H1 (cell line): ENCODE measurements around the gene ENPP3. TPM values are rescaled to one million over a fixed set of nuclear protein-coding genes. Genes with fewer than 3 reads are reported as not detected.

ENCODE experiments used
- CTCF ChIA-PET: fragments of 300-600 bp; sonication (Branson Sonifier 250); formaldehyde crosslinking; loops from one replicate; lab custom pipeline; 2021; ENCODE audit not compliant: partially characterized antibody; lab: Charles Lee
- POLR2A ChIA-PET: fragments of 300-600 bp; sonication (Branson Sonifier 250); formaldehyde crosslinking; loops from one replicate; lab custom pipeline; 2021; ENCODE audit warnings: inconsistent platforms; ENCODE audit not compliant: partially characterized antibody; lab: Charles Lee
- DNase-seq, 2 experiments: peaks; one replicate each; pipeline versions ENCODE4 v3.0.0 to v3.0.0-alpha.2; 2010 to 2022; ENCODE audit warnings: low spot score in 2 of 2, low read depth in 1 of 2, mixed read lengths in 1 of 2
- FAIRE-seq: peaks from 2 replicates; lab custom pipeline; 2011; peaks lifted over from hg19 to GRCh38; lab: Jason Lieb, UNC
- H2AFZ ChIP-seq: 2 replicates; pipeline ENCODE4 v1.8.1; 2012; ENCODE audit warnings: low read length, inconsistent platforms
- H2AK5ac ChIP-seq: 2 replicates; pipeline ENCODE4 v1.6.1; 2013; ENCODE audit warnings: low read depth, low read length
- H2BK120ac ChIP-seq: replicated peaks from 2 replicates; pipeline ENCODE3; 2013; ENCODE audit warnings: low read depth, low read length, inconsistent platforms
- H2BK12ac ChIP-seq: 2 replicates; pipeline ENCODE4 v1.6.1; 2013; ENCODE audit warnings: low read depth, low read length
- H2BK15ac ChIP-seq: 2 replicates; pipeline ENCODE4 v1.6.1; 2013; ENCODE audit warnings: low read length
- H2BK20ac ChIP-seq: 2 replicates; pipeline ENCODE4 v1.6.1; 2013; ENCODE audit warnings: low read length
- H2BK5ac ChIP-seq: 2 replicates; pipeline ENCODE4 v1.6.1; 2013; ENCODE audit warnings: low read depth, low read length
- H3K14ac ChIP-seq: 2 replicates; pipeline ENCODE4 v1.6.1; 2013; ENCODE audit warnings: inconsistent platforms; ENCODE audit not compliant: insufficient read length
- H3K18ac ChIP-seq: 2 replicates; pipeline ENCODE4 v1.6.1; 2013; ENCODE audit warnings: low read length; ENCODE audit errors: extremely low read depth
- H3K23ac ChIP-seq: 2 replicates; pipeline ENCODE4 v1.6.1; 2013; ENCODE audit warnings: inconsistent platforms; ENCODE audit not compliant: insufficient read length
- H3K23me2 ChIP-seq: 2 replicates; pipeline ENCODE4 v1.6.1; 2013; ENCODE audit warnings: low read depth, low read length
- H3K27ac ChIP-seq: 2 replicates; pipeline ENCODE4 v1.6.1; 2011; ENCODE audit warnings: low read depth, low read length, inconsistent platforms
- H3K27me3 ChIP-seq, 4 experiments: replicated peaks in 1 of 4; 1 replicate in 1 of 4; 2 replicates in 3 of 4; pipeline versions ENCODE4 v1.6.1 to v1.8.1; 2011 to 2013; ENCODE audit warnings: low read length in 3 of 4, mild to moderate bottlenecking in 3 of 4, inconsistent platforms in 2 of 4, mixed read lengths in 2 of 4, moderate library complexity in 1 of 4; ENCODE audit not compliant: control insufficient read depth in 3 of 4, insufficient read depth in 3 of 4; ENCODE audit errors: extremely low read depth in 1 of 4
- H3K36me3 ChIP-seq, 4 experiments: 2 replicates each; pipeline versions ENCODE4 v1.6.1 to v1.8.1; 2011 to 2013; ENCODE audit warnings: mild to moderate bottlenecking in 4 of 4, low read length in 3 of 4, moderate library complexity in 2 of 4, control low read depth in 1 of 4, inconsistent platforms in 1 of 4; ENCODE audit not compliant: insufficient read depth in 4 of 4, control insufficient read depth in 2 of 4
- H3K4ac ChIP-seq: replicated peaks from 2 replicates; pipeline ENCODE3; 2013; ENCODE audit warnings: low read length, low read depth, mixed read lengths, inconsistent platforms; ENCODE audit not compliant: insufficient read length
- H3K4me1 ChIP-seq, 4 experiments: replicated peaks in 1 of 4; 1 replicate in 1 of 4; 2 replicates in 3 of 4; pipeline versions ENCODE4 v1.6.1 to v1.8.1; 2011 to 2013; ENCODE audit warnings: low read length in 3 of 4, inconsistent platforms in 2 of 4, mixed read lengths in 1 of 4; ENCODE audit not compliant: insufficient read depth in 4 of 4, control insufficient read depth in 3 of 4
- H3K4me2 ChIP-seq, 2 experiments: 2 replicates each; pipeline versions ENCODE4 v1.6.1 to v1.8.1; 2011 to 2013; ENCODE audit warnings: low read depth in 2 of 2, low read length in 2 of 2, control low read depth in 1 of 2, inconsistent platforms in 1 of 2, mild to moderate bottlenecking in 1 of 2; ENCODE audit not compliant: insufficient read depth in 1 of 2
- H3K4me3 ChIP-seq, 4 experiments: fragments of 200-600, 300-600 bp in 1 of 4; sonication (generic), shearing (Covaris generic), sonication (Bioruptor Twin) in 1 of 4; 2 replicates each; pipeline versions ENCODE4 v1.5.1 to v1.8.1; 2011 to 2016; ENCODE audit warnings: low read length in 4 of 4, low read depth in 3 of 4, control low read depth in 2 of 4, inconsistent platforms in 2 of 4, mild to moderate bottlenecking in 2 of 4, mixed read lengths in 1 of 4, moderate library complexity in 1 of 4; ENCODE audit not compliant: insufficient read depth in 2 of 4; ENCODE audit errors: extremely low read depth in 1 of 4
- H3K56ac ChIP-seq: replicated peaks from 2 replicates; pipeline ENCODE3; 2013; ENCODE audit warnings: low read depth, mild to moderate bottlenecking, mixed read lengths, low read length, inconsistent platforms; ENCODE audit not compliant: insufficient read length
- H3K79me1 ChIP-seq: 2 replicates; pipeline ENCODE4 v1.6.1; 2013; ENCODE audit warnings: low read depth, low read length, control low read depth
- H3K79me2 ChIP-seq, 2 experiments: 2 replicates each; pipeline versions ENCODE4 v1.6.1 to v1.8.1; 2012 to 2013; ENCODE audit warnings: low read length in 2 of 2, mild to moderate bottlenecking in 2 of 2, inconsistent platforms in 1 of 2; ENCODE audit not compliant: insufficient read depth in 2 of 2, control insufficient read depth in 1 of 2
- H3K9ac ChIP-seq, 4 experiments: replicated peaks in 1 of 4; 1 replicate in 1 of 4; 2 replicates in 3 of 4; pipeline versions ENCODE4 v1.6.1 to v1.8.1; 2011 to 2013; ENCODE audit warnings: low read depth in 3 of 4, low read length in 3 of 4, control low read depth in 2 of 4, mild to moderate bottlenecking in 2 of 4, moderate library complexity in 2 of 4, inconsistent platforms in 1 of 4; ENCODE audit errors: extremely low read depth in 1 of 4
- H3K9me3 ChIP-seq, 2 experiments: 2 replicates each; pipeline versions ENCODE4 v1.6.1 to v1.8.1; 2012 to 2013; ENCODE audit warnings: mild to moderate bottlenecking in 2 of 2, moderate library complexity in 2 of 2, control low read depth in 1 of 2, inconsistent platforms in 1 of 2, low read depth in 1 of 2, low read length in 1 of 2, mixed read lengths in 1 of 2; ENCODE audit not compliant: insufficient read depth in 2 of 2
- H4K20me1 ChIP-seq, 2 experiments: replicated peaks in 1 of 2; 2 replicates each; pipeline versions ENCODE3 to v1.8.1; 2011 to 2013; ENCODE audit warnings: inconsistent platforms in 2 of 2, low read length in 2 of 2, mild to moderate bottlenecking in 1 of 2; ENCODE audit not compliant: insufficient read depth in 2 of 2, control insufficient read depth in 1 of 2
- H4K5ac ChIP-seq: 2 replicates; pipeline ENCODE4 v1.6.1; 2013; ENCODE audit warnings: low read length, low read depth, mixed read lengths, inconsistent platforms; ENCODE audit not compliant: insufficient read length
- H4K8ac ChIP-seq: 2 replicates; pipeline ENCODE4 v1.8.0; 2013; ENCODE audit warnings: mild to moderate bottlenecking, moderate library complexity, low read length, inconsistent platforms; ENCODE audit not compliant: insufficient read depth; ENCODE audit errors: extremely low read depth
- H4K91ac ChIP-seq: replicated peaks from 2 replicates; pipeline ENCODE3; 2013; ENCODE audit warnings: low read length, mixed read lengths, inconsistent platforms; ENCODE audit not compliant: insufficient read length
- CHD2 ChIP-seq: IDR thresholded peaks from 2 replicates; pipeline ENCODE4 v1.6.1; 2012; ENCODE audit warnings: low read length, improper control_type of control experiment
- E2F6 ChIP-seq: IDR thresholded peaks from 2 replicates; pipeline ENCODE4 v1.6.1; 2012; ENCODE audit warnings: inconsistent platforms
- EGR1 ChIP-seq: IDR thresholded peaks from 2 replicates; pipeline ENCODE4 v1.6.1; 2011; ENCODE audit warnings: low read depth, low read length, borderline replicate concordance
- EZH2 ChIP-seq: fragments of 200-600 bp; sonication (generic); IDR thresholded peaks from 2 replicates; pipeline ENCODE4 v1.7.1; 2012; ENCODE audit warnings: low read depth, mild to moderate bottlenecking, moderate library complexity, low read length, inconsistent platforms; ENCODE audit not compliant: severe bottlenecking
- JUN ChIP-seq: IDR thresholded peaks from 2 replicates; pipeline ENCODE4 v1.6.1; 2011; ENCODE audit warnings: low read depth, mild to moderate bottlenecking, improper control_type of control experiment, low read length
- JUND ChIP-seq: IDR thresholded peaks from 2 replicates; pipeline ENCODE4 v1.6.1; 2011; ENCODE audit warnings: mild to moderate bottlenecking, improper control_type of control experiment, low read length
- KDM1A ChIP-seq: fragments of 200-600, 300-600 bp; sonication (generic); IDR thresholded peaks from 2 replicates; pipeline ENCODE4 v1.7.1; 2016; ENCODE audit warnings: mild to moderate bottlenecking, low read length, borderline replicate concordance
- MAX ChIP-seq: IDR thresholded peaks from 2 replicates; pipeline ENCODE4 v1.6.1; 2012; ENCODE audit warnings: inconsistent platforms
- NRF1 ChIP-seq: IDR thresholded peaks from 2 replicates; pipeline ENCODE4 v1.6.1; 2011; ENCODE audit warnings: mild to moderate bottlenecking, low read depth, low read length, improper control_type of control experiment
- RAD21 ChIP-seq, 2 experiments: IDR thresholded peaks in 1 of 2; conservative IDR thresholded peaks in 1 of 2; 2 replicates each; pipeline ENCODE4 v1.6.1; 2011; ENCODE audit warnings: low read depth in 2 of 2, low read length in 2 of 2, improper control_type of control experiment in 1 of 2, inconsistent platforms in 1 of 2, mild to moderate bottlenecking in 1 of 2, moderate library complexity in 1 of 2
- RNF2 ChIP-seq: fragments of 200-900, 300-1000 bp; sonication (generic); IDR thresholded peaks from 2 replicates; pipeline ENCODE4 v1.7.1; 2016; ENCODE audit warnings: borderline replicate concordance, low read depth, mild to moderate bottlenecking, antibody characterized with exemption, low read length; ENCODE audit not compliant: poor library complexity, severe bottlenecking; ENCODE audit errors: missing control alignments
- SAP30 ChIP-seq: fragments of 300-600 bp; sonication (generic); IDR thresholded peaks from 2 replicates; pipeline ENCODE4 v1.7.1; 2012; ENCODE audit warnings: low read length, moderate library complexity, mild to moderate bottlenecking, inconsistent platforms; ENCODE audit not compliant: insufficient read depth, insufficient replicate concordance
- SUZ12 ChIP-seq: fragments of 200-600 bp; sonication (generic); IDR thresholded peaks from 2 replicates; pipeline ENCODE4 v1.6.1; 2012; ENCODE audit warnings: mild to moderate bottlenecking, inconsistent platforms, low read length, moderate library complexity, mixed read lengths
- TCF12 ChIP-seq: IDR thresholded peaks from 2 replicates; pipeline ENCODE4 v1.6.1; 2011; ENCODE audit warnings: low read depth, mild to moderate bottlenecking, low read length
- WGBS, 2 experiments: shearing (Covaris generic) in 1 of 2; methylation state at CpG; one replicate each; pipeline versions ENCODE4 v1.1.6 to v1.1.7; 2013 to 2015; ENCODE audit warnings: low lambda C conversion rate in 2 of 2, mixed read lengths in 2 of 2, inconsistent platforms in 1 of 2, low coverage in 1 of 2, missing lambda C conversion rate in 1 of 2; ENCODE audit not compliant: insufficient replicate concordance in 2 of 2, insufficient coverage in 1 of 2, insufficient read length in 1 of 2; ENCODE audit errors: extremely low coverage in 1 of 2, missing lambda C conversion rate in 1 of 2; 5-methylcytosine and 5-hydroxymethylcytosine counted together
- polyA plus RNA-seq, 7 experiments: library from polyadenylated mRNA; depleted of rRNA in 3 of 7; stranded (reverse) in 5 of 7; unstranded in 2 of 7; fragments of >200 nt in 5 of 7; fragments of 200-250 nt in 2 of 7; gene quantifications; 1 replicate in 5 of 7; 2 replicates in 1 of 7; 4 replicates in 1 of 7; pipeline versions ENCODE4 v1.2.1 to v1.2.3, GENCODE V29; 2011 to 2013; ENCODE audit warnings: missing spikeins in 2 of 7, mixed read lengths in 2 of 7
- total RNA-seq: library from RNA; stranded (reverse); fragmentation: NEBNext Ultra II Directional; extraction: Animal tissue kit (Norgen Biotek cat#: 25700); gene quantifications from 2 replicates; pipeline ENCODE4 v1.2.1, GENCODE V29; 2021

ENPP3 gene
- total and polyA plus RNA-seq, 2 of the 8 experiments (the other 6 are each of a cell fraction or from before 2014, with no cell fraction given): 0.11 TPM; not detected in 1

GRCh38 chr6:131761762-131762067 is 124.6 kb downstream of the ENPP3 start:
- Histone ChIP-seq H3K27me3 (no peaks in the 10 kb centered on the region), H3K79me2 (no peaks in the 10 kb centered on the region), H3K4me2 (no peak overlapping the region), H3K18ac (no peak overlapping the region), H3K79me1 (no peaks in the 10 kb centered on the region), H4K91ac (no peak overlapping the region), H3K4ac (no peak overlapping the region), H3K4me3 (no peak overlapping the region), H3K23me2 (no peaks in the 10 kb centered on the region), H3K9ac (no peak overlapping the region), H3K4me1 (no peaks in the 10 kb centered on the region), H2BK120ac (no peak overlapping the region), H2BK15ac (no peak overlapping the region), H3K36me3 (no peaks in the 10 kb centered on the region), H4K8ac (no peak overlapping the region), H2BK5ac (no peak overlapping the region), H2BK20ac (no peak overlapping the region), H3K56ac (no peak overlapping the region), H3K27ac (no peak overlapping the region), H2AK5ac (no peak overlapping the region), H3K23ac (no peak overlapping the region), H3K9me3 (no peaks in the 10 kb centered on the region), H2BK12ac (no peak overlapping the region), H3K14ac (no peak overlapping the region), H4K20me1 (no peaks in the 10 kb centered on the region), H4K5ac (no peak overlapping the region), H2AFZ (no peak overlapping the region)
- DNase-seq (no peak), FAIRE-seq (no peak)
- 36% methylated on average over 1 of the region's 1 CpG; no CpG with 5 or more reads in 1 of the 2 experiments for WGBS, 2 experiments
- ChIA-PET POLR2A (no interaction called here), CTCF (no interaction called here)
- TF ChIP-seq SUZ12 (no peak), MAX (no peak), SAP30 (no peak), JUN (no peak), RNF2 (no peak), TCF12 (no peak), JUND (no peak), KDM1A (no peak), E2F6 (no peak), EZH2 (no peak), EGR1 (no peak), NRF1 (no peak), RAD21 (IDR thresholded peaks at IDR 0.05 in 1 of 2, conservative IDR thresholded peaks at IDR 0.05 in 1 of 2; ENCODE audit: low read depth in 2 of 2, low read length in 2 of 2) (no peak), CHD2 (no peak)
